Natural killer cell (primary cell): Measurements from ENCODE around the gene GLE1. TPM values are rescaled to one million over a fixed set of nuclear protein-coding genes. Genes with fewer than 3 reads are reported as not detected.

Experiments used
- ATAC-seq, 3 donors: fragments of 150-1000 bp in 2 of 3; fragments of 200-7000 bp in 1 of 3; cut with Tn5 transposase; 1 replicate in 1 of 3; 2 replicates in 2 of 3; pipeline ENCODE4 v1.10.0; 2021; ENCODE audit warnings: mild to moderate bottlenecking in 2 of 3, moderate library complexity in 2 of 3
- DNase-seq, 2 donors: peaks; one replicate each; pipeline versions ENCODE4 v3.0.0 to v3.0.0-alpha.2; 2013 to 2021; ENCODE audit warnings: mixed read lengths in 1 of 2
- H3K27ac ChIP-seq: one replicate; pipeline ENCODE4 v1.5.1; 2013; ENCODE audit warnings: mild to moderate bottlenecking, low read length
- H3K27me3 ChIP-seq: one replicate; pipeline ENCODE4 v1.6.1; 2013; ENCODE audit warnings: low read length; ENCODE audit not compliant: control insufficient read depth, insufficient read depth
- H3K36me3 ChIP-seq: one replicate; pipeline ENCODE4 v1.6.1; 2013; ENCODE audit warnings: low read length; ENCODE audit not compliant: control insufficient read depth, insufficient read depth
- H3K4me1 ChIP-seq: one replicate; pipeline ENCODE4 v1.6.1; 2013; ENCODE audit warnings: low read length; ENCODE audit not compliant: control insufficient read depth, insufficient read depth
- H3K4me3 ChIP-seq: one replicate; pipeline ENCODE4 v1.5.1; 2013; ENCODE audit warnings: low read length
- H3K9me3 ChIP-seq: one replicate; pipeline ENCODE4 v1.6.1; 2013; ENCODE audit warnings: low read length; ENCODE audit not compliant: control insufficient read depth, insufficient read depth
- H3K27ac Mint-ChIP-seq, 2 donors: one replicate each; pipeline ENCODE4 v1.8.0; 2022; ENCODE audit warnings: mild to moderate bottlenecking in 2 of 2, mixed read lengths in 2 of 2, moderate library complexity in 1 of 2
- H3K27me3 Mint-ChIP-seq, 2 donors: one replicate each; pipeline ENCODE4 v1.8.0; 2022; ENCODE audit warnings: low read depth in 2 of 2, mixed read lengths in 2 of 2
- H3K36me3 Mint-ChIP-seq: one replicate; pipeline ENCODE4 v1.8.0; 2022; ENCODE audit warnings: mixed read lengths
- H3K4me1 Mint-ChIP-seq, 2 donors: one replicate each; pipeline ENCODE4 v1.8.0; 2022; ENCODE audit warnings: mixed read lengths in 2 of 2
- H3K4me3 Mint-ChIP-seq: one replicate; pipeline ENCODE4 v1.8.0; 2022; ENCODE audit warnings: mild to moderate bottlenecking, moderate library complexity, mixed read lengths
- H3K9me3 Mint-ChIP-seq, 2 donors: one replicate each; pipeline ENCODE4 v1.8.0; 2022; ENCODE audit warnings: mixed read lengths in 2 of 2
- CTCF ChIP-seq: fragments of 200-600 bp; IDR thresholded peaks from one replicate; pipeline ENCODE4 v1.8.0; 2022; ENCODE audit warnings: antibody characterized with exemption
- WGBS: methylation state at CpG from one replicate; pipeline ENCODE4 v1.1.7; 2013; ENCODE audit warnings: missing lambda C conversion rate; ENCODE audit not compliant: insufficient coverage; 5-methylcytosine and 5-hydroxymethylcytosine counted together
- intact Hi-C: fragments of 100-400 bp; cut with micrococcal nuclease; formaldehyde crosslinking; loops from one replicate; pipeline ENCODE4 v1.14.2; 2022
- total RNA-seq, 4 donors: library from RNA; stranded (reverse); fragments of 120-200 nt in 1 of 4; gene quantifications; one replicate each; pipeline versions ENCODE4 v1.2.3 to v1.2.4, GENCODE V29; 2013 to 2022

GLE1 gene
- total RNA-seq, 3 donors from 2014 or later (not counting 1 experiment from before 2014, with no cell fraction given): 21.2 to 33.3 (median 23.3) TPM

DNA sequence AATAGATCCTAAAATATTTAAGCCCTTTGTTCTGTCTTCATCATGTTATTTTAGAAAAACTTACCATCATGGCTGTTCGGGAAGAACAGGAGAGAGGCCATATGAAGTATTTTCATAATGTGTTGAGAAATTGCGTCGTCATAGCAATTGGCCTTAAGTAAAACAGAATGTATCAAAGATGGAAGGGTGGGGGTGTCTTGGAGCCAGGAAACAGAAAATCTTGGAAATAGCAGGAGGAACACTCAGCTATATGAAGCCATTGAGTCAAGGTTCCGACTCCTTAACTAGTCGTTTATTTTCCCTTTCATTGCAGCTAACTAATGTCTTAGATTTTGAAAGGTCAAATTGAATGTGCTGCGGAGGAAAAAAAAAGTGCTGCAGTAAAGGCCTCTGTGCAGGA is 49.2 kb downstream of the GLE1 start:
- H3K4me1 Mint-ChIP-seq: peaks cover 45 to 48% of the 10 kb centered on the region in 2 donors
- no peak for ATAC-seq
- intact Hi-C loops: loop anchor here (2.0 kb wide), 2 partner anchors 49 to 115 kb away; partner anchors contain the start of gene GLE1

GRCh38 chr9:128554155-128554862 is 49.8 kb downstream of the GLE1 start:
- no peak for ATAC-seq
- Histone ChIP-seq H3K36me3 (no peaks in the 10 kb centered on the region), H3K9me3 (no peaks in the 10 kb centered on the region), H3K27me3 (no peaks in the 10 kb centered on the region), H3K4me1 (peaks cover 37% of the 10 kb centered on the region), H3K4me3 (no peak overlapping the region), H3K27ac (no peak overlapping the region)
- intact Hi-C loops: no loop called here
- H3K27me3 Mint-ChIP-seq: no peaks in the 10 kb centered on the region
- no peaks in the 10 kb centered on the region for H3K9me3 Mint-ChIP-seq
- no peaks in the 10 kb centered on the region for H3K36me3 Mint-ChIP-seq
- H3K27ac Mint-ChIP-seq: no peak overlapping the region
- peaks cover 50 to 52% of the 10 kb centered on the region in 2 donors for H3K4me1 Mint-ChIP-seq
- no peak for TF ChIP-seq CTCF
- H3K4me3 Mint-ChIP-seq: no peak overlapping the region
- peak in 1 of 2 donors; percentile 49 for DNase-seq
- WGBS: 70% methylated on average over 5 of the region's 5 CpGs

More for the DNA sequence above, 49.2 kb downstream of the GLE1 start:
- WGBS: 74% methylated on average over 6 of the region's 6 CpGs
- Mint-ChIP-seq H3K4me3 (no peak overlapping the region), H3K27ac (no peak overlapping the region), H3K27me3 (no peaks in the 10 kb centered on the region), H3K36me3 (no peaks in the 10 kb centered on the region), H3K9me3 (no peaks in the 10 kb centered on the region)
- H3K27ac ChIP-seq: no peak overlapping the region
- no peak for TF ChIP-seq CTCF
- H3K9me3 ChIP-seq: no peaks in the 10 kb centered on the region
- no peaks in the 10 kb centered on the region for H3K36me3 ChIP-seq
- H3K4me1 ChIP-seq: peaks cover 32% of the 10 kb centered on the region
- H3K4me3 ChIP-seq: no peak overlapping the region
- peak in 1 of 2 donors; percentile 29 for DNase-seq
- no peaks in the 10 kb centered on the region for H3K27me3 ChIP-seq

GRCh38 chr9:128555180-128555721 is 50.7 kb downstream of the GLE1 start:
- ATAC-seq: no peak
- Mint-ChIP-seq H3K27ac (no peak overlapping the region), H3K4me3 (no peak overlapping the region), H3K4me1 (peaks cover 42% of the 10 kb centered on the region in 2 donors), H3K36me3 (no peaks in the 10 kb centered on the region), H3K27me3 (no peaks in the 10 kb centered on the region), H3K9me3 (no peaks in the 10 kb centered on the region)
- no peaks in the 10 kb centered on the region for H3K9me3 ChIP-seq
- WGBS: 89% methylated on average over 8 of the region's 9 CpGs
- intact Hi-C loops: no loop called here
- no peak for TF ChIP-seq CTCF
- peaks cover 34% of the 10 kb centered on the region for H3K4me1 ChIP-seq
- no peak overlapping the region for H3K4me3 ChIP-seq
- no peaks in the 10 kb centered on the region for H3K27me3 ChIP-seq
- DNase-seq: no peak
- H3K36me3 ChIP-seq: no peaks in the 10 kb centered on the region
- no peak overlapping the region for H3K27ac ChIP-seq
